HG03175 (cell line): Measurements from ENCODE around the gene MLLT1.
"Not testable (repeated sequence)": the region's sequence is repeated elsewhere in the genome, so short reads cannot be mapped to it uniquely, and the experiment has no call there.

Source experiments
- ATAC-seq: cut with Tn5 transposase; IDR thresholded peaks from one replicate; pipeline ENCODE4 v1.9.1; 2021; ENCODE audit warnings: mild to moderate bottlenecking, moderate library complexity; ENCODE audit not compliant: unreplicated experiment

Gene MLLT1, protein sequence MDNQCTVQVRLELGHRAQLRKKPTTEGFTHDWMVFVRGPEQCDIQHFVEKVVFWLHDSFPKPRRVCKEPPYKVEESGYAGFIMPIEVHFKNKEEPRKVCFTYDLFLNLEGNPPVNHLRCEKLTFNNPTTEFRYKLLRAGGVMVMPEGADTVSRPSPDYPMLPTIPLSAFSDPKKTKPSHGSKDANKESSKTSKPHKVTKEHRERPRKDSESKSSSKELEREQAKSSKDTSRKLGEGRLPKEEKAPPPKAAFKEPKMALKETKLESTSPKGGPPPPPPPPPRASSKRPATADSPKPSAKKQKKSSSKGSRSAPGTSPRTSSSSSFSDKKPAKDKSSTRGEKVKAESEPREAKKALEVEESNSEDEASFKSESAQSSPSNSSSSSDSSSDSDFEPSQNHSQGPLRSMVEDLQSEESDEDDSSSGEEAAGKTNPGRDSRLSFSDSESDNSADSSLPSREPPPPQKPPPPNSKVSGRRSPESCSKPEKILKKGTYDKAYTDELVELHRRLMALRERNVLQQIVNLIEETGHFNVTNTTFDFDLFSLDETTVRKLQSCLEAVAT

DNA sequence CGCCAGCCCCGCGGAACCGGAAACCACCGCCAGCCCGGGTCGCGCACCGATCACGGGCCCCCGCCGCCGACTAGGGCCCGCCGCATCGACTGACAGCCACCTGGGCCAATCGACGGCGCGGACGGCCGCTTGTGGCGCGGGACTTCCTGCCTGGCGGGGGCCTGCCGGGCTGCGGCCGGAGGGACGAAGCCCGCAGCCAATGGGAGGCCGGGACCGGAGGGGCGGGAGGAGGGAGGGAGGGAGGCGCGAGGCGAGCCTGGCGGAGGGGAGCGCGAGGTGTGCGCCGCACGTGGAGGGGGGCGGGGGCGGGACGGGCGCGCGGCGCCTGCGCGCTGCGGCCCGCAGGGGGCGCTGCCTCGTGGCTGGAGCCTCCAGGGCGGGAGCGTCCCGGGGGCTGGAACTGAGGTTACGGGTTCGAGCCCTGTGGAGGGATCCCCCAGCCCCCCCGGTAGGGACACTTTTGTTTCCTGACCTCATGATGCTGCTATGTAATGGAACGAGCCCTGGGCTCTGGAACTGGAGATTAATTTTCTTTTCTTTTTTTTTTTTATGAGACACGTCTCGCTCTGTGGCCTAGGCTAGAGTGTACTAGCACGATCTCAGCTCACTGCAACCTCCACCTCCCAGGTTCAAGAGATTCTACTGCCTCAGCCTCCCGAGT lies at the start of gene MLLT1:
TSS of gene MLLT1 (minus strand) at position 45 of the 661 bp plus-strand sequence. CDS start 191 bp downstream, outside the sequence.
- ATAC-seq = peak; percentile 88

GRCh38 chr19:6326815-6327214 lies 47.0 kb upstream of the MLLT1 start:
- no peak for ATAC-seq

GRCh38 chr19:6325614-6326013 lies 45.8 kb upstream of the MLLT1 start:
- no peak for ATAC-seq

- ATAC-seq = no peak
Measured at GRCh38 chr19:6324757-6325156, 45.0 kb upstream of the MLLT1 start.

GRCh38 chr19:6322284-6322683 lies 42.5 kb upstream of the MLLT1 start:
- no peak for ATAC-seq

DNA sequence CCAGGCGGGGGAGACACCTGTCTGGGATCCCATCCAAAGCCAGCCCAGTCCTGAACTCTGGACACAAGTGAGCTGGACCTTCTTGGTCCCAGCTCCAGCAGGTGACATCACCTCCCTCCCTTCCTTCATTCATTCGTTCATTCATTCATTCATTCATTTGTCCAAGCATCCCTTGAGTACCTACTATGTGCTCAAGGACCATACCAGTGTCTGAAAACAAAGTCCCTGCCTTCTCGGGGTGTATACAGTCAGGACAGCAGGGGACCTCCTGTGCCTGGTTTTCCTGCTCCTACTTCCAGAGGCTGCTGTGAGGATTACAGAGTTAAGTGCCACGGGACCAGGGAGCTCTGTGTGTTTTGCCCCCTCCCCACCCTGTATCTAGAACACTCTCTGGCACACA lies 39.6 kb upstream of the MLLT1 start:
- ATAC-seq = no peak

DNA sequence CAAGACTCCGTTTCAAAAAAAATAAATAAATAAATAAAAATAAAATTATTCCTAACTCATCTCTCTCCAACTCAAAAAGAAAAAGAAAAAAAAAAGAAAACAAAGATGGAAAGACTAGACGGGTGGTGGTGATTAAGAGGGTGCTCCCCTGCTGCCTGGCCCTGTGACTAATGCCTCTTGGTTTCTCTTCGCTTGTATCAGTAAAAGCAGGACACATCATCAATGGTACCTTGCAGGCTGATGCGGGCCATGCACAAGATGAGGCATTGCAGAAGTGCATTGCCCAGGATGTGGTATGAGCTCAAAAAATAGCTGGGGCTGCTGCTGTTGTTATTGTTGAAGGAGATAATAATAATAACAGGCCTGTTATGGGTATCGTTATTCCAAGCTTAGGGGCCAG lies 39.0 kb upstream of the MLLT1 start:
- ATAC-seq = no peak

- ATAC-seq = not testable (repeated sequence)
Measured at GRCh38 chr19:6315646-6316045, 35.9 kb upstream of the MLLT1 start.

GRCh38 chr19:6313398-6313969 lies 33.7 kb upstream of the MLLT1 start:
- no peak for ATAC-seq

DNA sequence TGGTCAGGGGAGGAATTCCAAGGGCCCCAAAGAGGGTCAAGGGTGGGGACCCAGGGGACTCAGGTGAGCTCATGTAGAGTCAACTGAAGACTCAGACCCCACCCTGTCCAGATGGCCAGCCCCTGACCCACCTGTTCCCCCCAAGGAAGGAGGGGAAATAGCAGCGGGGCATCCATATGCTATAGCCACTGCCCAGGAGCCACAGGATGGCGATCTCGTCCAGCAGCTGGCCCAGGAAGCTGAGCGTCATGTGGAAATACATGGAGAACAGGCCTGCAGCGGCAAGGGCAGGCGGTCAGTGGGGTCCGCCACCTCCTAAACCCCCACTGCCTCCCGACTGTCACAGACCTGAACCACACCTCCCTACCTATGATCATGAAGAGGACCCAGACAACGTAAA lies 32.2 kb upstream of the MLLT1 start:
- no peak for ATAC-seq

DNA sequence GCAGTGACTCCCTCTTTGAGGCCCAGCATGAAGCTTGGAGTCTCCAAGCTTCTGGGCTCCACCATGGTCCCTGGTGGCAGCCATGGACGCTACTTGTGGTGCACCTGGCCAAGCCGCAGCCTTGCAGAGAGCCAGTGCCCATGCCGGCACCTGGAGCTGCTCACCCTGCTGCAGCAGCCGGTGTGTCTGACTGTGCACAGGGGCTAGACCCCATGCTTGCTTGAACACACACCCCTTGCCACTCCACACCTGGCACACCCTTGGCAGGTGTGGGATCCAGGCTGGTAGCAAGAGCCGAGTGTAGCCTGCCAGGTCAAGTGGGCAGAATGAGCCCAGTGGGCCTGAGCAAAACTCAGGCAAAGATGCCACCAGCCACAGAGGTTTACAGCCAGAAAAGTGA lies 18.6 kb upstream of the MLLT1 start:
- ATAC-seq = no peak

DNA sequence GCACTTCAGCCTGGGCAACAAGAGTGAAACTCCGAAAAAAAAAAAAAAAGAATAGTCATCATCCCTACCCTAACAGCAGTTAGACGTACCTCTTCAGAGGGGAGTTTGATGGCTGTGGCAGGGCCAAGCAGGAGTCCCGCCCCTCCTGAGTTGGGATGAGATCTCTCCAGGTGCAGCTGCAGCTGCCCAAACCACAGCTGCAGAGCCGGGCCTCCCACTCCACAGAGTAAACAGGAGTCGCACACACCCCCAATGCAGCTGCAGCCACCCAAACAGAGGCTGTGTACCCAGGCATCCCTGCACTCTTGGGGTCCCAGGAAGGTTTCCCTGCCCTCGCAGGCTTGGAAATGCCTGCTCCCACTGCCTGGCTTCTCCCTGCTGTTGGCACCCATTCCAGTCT lies 17.4 kb upstream of the MLLT1 start:
- no peak for ATAC-seq

- ATAC-seq = no peak
Measured at GRCh38 chr19:6292006-6292405, 12.2 kb upstream of the MLLT1 start.

- ATAC-seq = no peak
Measured at GRCh38 chr19:6288737-6289136, 9.0 kb upstream of the MLLT1 start.

DNA sequence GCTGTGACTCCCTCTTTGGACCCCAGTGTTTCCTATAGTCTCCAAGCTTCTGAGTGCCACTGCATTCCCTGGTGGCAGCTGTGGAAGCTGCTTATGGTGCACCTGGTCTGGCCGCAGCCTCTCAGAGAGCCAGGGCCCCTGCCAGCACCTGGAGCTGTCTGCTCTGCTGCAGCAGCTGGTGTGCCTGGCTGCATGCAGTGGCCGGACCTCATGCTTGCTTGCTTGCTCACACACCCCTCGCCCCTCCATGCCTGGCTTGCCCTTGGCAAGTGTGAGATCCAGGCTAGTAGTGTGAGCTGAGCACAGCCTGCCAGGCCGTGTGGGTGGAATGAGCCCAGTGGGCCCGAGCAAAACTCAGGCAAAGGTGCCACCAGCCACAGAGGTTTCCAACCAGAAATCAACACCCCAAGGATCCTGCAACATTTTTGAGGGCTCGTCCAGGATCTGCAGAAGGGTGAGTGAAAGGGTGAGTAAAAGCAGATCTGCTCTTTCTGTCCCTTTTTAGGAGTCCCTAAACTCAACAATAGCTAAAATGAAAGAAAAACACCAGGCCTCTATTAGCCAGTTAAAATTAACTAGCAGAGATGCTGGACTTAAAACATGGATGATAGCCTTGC lies 7.6 kb upstream of the MLLT1 start:
- ATAC-seq = no peak

- no peak for ATAC-seq
Measured at GRCh38 chr19:6286676-6287075, 6.9 kb upstream of the MLLT1 start.

DNA sequence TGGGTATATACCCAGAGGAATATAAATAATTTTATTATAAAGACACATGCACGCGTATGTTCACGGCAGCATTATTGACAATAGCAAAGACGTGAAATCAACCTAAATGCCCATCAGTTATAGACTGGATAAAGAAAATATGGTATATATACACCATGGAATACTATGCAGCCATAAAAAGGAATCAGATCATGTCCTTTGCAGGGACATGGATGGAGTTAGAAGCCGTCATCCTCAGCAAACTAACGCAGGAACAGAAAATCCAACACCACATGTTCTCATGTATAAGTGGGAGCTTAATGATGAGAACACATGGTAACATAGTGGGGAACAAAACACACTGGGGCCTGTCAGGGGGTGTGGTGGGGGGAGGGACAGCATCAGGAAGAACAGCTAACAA lies 2.6 kb upstream of the MLLT1 start:
- ATAC-seq = not testable (repeated sequence)

GRCh38 chr19:6279620-6279930 lies 200 bp downstream of the MLLT1 start:
- peak; percentile 40 for ATAC-seq

DNA sequence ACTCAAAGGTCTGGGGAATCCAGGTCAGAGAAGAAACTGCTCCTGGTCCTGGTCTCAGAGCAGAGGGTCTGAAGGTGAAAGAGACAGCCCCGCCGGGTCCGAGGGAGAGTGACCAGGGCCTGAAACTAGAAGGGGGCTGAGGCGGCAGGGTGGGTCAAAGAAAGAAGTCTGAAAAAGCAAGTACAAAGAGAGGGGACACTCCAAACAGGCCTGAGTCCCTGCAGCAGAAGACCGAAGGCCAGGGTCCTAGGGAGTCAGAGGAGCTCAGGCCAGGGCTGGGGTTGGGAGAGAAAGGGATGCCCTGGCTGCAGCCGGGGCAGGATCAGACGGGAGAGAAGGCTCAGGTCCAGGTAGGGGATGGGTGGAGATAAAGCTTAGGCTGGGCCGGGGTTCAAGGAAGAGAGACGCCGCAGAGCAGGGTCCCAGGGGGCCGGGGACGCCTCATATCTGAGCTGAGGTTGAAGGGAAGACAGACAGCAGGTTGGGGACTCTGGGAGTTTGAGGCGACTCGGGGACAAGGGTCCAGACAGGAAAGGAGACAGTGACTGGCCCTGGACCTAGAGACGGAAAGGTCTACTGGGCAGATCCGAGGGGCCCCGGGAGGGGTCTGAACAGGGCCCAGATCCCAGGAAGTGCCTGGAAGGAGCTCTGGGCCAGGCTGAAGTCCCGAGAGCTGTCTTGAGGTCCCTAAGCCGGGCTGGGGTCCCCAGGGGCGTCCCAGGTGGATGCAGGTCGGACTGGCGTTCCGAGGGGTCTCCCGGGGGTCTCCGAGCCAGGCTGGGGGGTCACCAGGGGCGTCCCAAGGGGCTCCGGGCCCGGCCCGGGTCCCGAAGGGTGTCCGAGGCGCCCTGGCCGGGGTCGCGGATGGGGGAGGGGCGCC lies 795 bp downstream of the MLLT1 start:
- ATAC-seq = no peak

DNA sequence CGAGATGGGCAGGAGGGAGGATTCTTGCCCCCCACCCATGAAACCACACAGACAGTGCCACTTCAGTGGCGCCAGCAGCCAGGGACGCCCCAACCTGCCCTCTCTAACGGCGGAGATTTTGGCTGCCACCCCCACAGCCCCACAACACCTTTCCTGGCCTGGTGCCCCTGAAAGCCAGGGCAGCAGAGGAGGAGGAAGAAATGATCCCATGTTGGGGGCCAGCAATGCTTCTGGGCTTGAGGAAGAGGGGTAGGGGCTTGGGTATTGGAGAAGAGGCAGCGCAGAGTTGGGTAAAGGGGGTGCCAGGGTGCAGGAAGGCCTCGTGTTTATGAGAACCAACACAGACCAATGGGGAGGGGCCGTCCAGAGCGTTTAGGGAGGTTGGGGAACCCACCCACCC lies 1.7 kb downstream of the MLLT1 start:
- ATAC-seq = no peak

GRCh38 chr19:6276447-6276846 lies 3.3 kb downstream of the MLLT1 start:
- no peak for ATAC-seq
